Pancreas (tissue), 10 donors: ENCODE results near the gene PLAC8. TPM values are rescaled to one million over a fixed set of nuclear protein-coding genes. Genes with fewer than 3 reads are reported as not detected.
"Not testable (repeated sequence)": the region's sequence is repeated elsewhere in the genome, so short reads cannot be mapped to it uniquely, and the experiment has no call there.

Experiments
- ATAC-seq, 4 donors: fragments of 200-7000 bp; cut with Tn5 transposase; one replicate each; pipeline versions ENCODE4 v1.8.0 to v1.9.1; 2020; ENCODE audit warnings: mild to moderate bottlenecking in 4 of 4, moderate library complexity in 4 of 4
- DNase-seq, 6 donors: peaks; one replicate each; pipeline ENCODE4 v3.0.0-alpha.2; 2020
- FAIRE-seq: peaks from 2 replicates; lab custom pipeline; 2012; peaks lifted over from hg19 to GRCh38; lab: Jason Lieb, UNC
- H3K27ac ChIP-seq, 4 donors: fragments of 200-600 bp; sonication (generic); 1 replicate in 3 of 4; 2 replicates in 1 of 4; pipeline versions ENCODE4 v1.5.0 to v1.8.0; 2020
- H3K27me3 ChIP-seq, 4 donors: fragments of 200-600 bp; one replicate each; pipeline ENCODE4 v1.8.0; 2021
- H3K36me3 ChIP-seq, 3 donors: fragments of 200-600 bp; sonication (generic) in 1 of 3; one replicate each; pipeline versions ENCODE4 v1.5.0 to v1.8.0; 2020 to 2021
- H3K4me1 ChIP-seq, 3 donors: fragments of 200-600 bp; one replicate each; pipeline ENCODE4 v1.8.0; 2021
- H3K4me3 ChIP-seq, 4 donors: fragments of 200-600 bp; sonication (generic) in 2 of 4; one replicate each; pipeline versions ENCODE4 v1.5.0 to v1.8.0; 2020 to 2021
- H3K9me3 ChIP-seq, 4 donors: fragments of 200-600 bp; one replicate each; pipeline ENCODE4 v1.8.0; 2021
- CTCF ChIP-seq, 4 donors: fragments of 200-600 bp; sonication (generic) in 3 of 4; IDR thresholded peaks; one replicate each; pipeline versions ENCODE4 v1.5.0 to v1.8.0; 2021; ENCODE audit warnings: antibody characterized with exemption in 4 of 4
- WGBS, 2 donors: extraction: QIAGEN DNeasy Blood & Tissue Kit; methylation state at CpG; one replicate each; pipeline ENCODE4 v1.1.7; 2013; 5-methylcytosine and 5-hydroxymethylcytosine counted together
- intact Hi-C, 3 donors: fragments of 100-400 bp; cut with DNase I; formaldehyde crosslinking; loops; one replicate each; pipeline versions ENCODE4 v1.11.1 to v1.14.2; 2022
- polyA plus RNA-seq, 2 donors: library from polyadenylated mRNA; stranded (reverse); fragments of 200-250 nt; gene quantifications; one replicate each; pipeline ENCODE4 v1.2.3, GENCODE V29; 2013
- total RNA-seq, 6 donors: library from RNA; stranded (reverse); fragmentation: NEBNext Ultra II Directional in 4 of 6; extraction: Animal tissue kit (Norgen Biotek cat#: 25700) in 4 of 6; gene quantifications; one replicate each; pipeline versions ENCODE4 v1.2.1 to v1.2.4, GENCODE V29; 2021 to 2023
- donor health status: healthy with polysubstance abuse.
- donor health status: DM: no; HTN: no; CAD: no; lungs with moderate emphysema.
- donor health status: DM: no; HTN: no; CAD: no.
- donor health status: control.
- donor health status: control.
- donor health status: Bipolar disorder and iron deficiency.
- donor health status: DM: yes; HTN: yes; CAD: no.
- donor health status: DM: no; HTN: no; CAD: no.
- donor health status: DM: no; HTN: no; CAD: no.
- donor health status: DM: yes; HTN: yes; CAD: no.

PLAC8 gene
- total and polyA plus RNA-seq, 8 donors, result 0.93 to 10.0 (median 2.1) TPM

DNA sequence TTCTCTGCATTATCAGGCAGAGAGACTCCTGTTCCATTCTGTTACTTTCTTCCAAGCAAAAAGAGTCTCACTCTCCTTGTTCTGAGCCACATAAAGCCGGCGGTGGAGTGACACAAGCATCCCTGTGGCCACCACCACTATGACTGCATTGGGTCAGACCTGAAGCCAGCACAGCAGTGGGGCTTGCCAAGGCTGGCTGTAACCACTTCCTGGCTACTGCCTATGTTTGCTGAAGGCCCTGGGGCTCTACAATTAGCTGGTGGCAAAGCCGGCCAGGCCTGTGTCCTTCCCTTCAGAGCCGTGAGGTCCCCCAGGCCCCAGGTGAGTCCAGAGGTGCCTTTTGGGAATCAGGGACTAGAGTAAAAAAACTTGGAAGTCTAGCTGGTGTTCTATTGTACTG, 31.8 kb downstream of the PLAC8 start:
- Histone ChIP-seq H3K9me3 (no peaks in the 10 kb centered on the region), H3K4me1 (no peaks in the 10 kb centered on the region), H3K4me3 (no peak overlapping the region), H3K27ac (no peak overlapping the region), H3K27me3 (no peaks in the 10 kb centered on the region), H3K36me3 (no peaks in the 10 kb centered on the region)
- DNase-seq (no peak), ATAC-seq (no peak), FAIRE-seq (no peak)
- TF ChIP-seq CTCF (IDR thresholded peaks at IDR 0.05), result no peak
- 77 to 85% methylated on average over 4 of the region's 4 CpGs for WGBS, 2 donors
- intact Hi-C loops, result no loop called here

- FAIRE-seq (no peak), DNase-seq (no peak), ATAC-seq (no peak)
- WGBS, 2 donors, result 77 to 84% methylated on average over 6 of the region's 6 CpGs
- Histone ChIP-seq H3K4me3 (no peak overlapping the region), H3K4me1 (no peaks in the 10 kb centered on the region), H3K36me3 (peaks cover 0 to 11% (median 5%) of the 10 kb centered on the region in 3 donors), H3K9me3 (no peaks in the 10 kb centered on the region), H3K27ac (no peak overlapping the region), H3K27me3 (no peaks in the 10 kb centered on the region)
- TF ChIP-seq CTCF (IDR thresholded peaks at IDR 0.05), result no peak
- intact Hi-C loops, result no loop called here
Observed at GRCh38 chr4:83080561-83080960, 34.0 kb downstream of the PLAC8 start.

DNA sequence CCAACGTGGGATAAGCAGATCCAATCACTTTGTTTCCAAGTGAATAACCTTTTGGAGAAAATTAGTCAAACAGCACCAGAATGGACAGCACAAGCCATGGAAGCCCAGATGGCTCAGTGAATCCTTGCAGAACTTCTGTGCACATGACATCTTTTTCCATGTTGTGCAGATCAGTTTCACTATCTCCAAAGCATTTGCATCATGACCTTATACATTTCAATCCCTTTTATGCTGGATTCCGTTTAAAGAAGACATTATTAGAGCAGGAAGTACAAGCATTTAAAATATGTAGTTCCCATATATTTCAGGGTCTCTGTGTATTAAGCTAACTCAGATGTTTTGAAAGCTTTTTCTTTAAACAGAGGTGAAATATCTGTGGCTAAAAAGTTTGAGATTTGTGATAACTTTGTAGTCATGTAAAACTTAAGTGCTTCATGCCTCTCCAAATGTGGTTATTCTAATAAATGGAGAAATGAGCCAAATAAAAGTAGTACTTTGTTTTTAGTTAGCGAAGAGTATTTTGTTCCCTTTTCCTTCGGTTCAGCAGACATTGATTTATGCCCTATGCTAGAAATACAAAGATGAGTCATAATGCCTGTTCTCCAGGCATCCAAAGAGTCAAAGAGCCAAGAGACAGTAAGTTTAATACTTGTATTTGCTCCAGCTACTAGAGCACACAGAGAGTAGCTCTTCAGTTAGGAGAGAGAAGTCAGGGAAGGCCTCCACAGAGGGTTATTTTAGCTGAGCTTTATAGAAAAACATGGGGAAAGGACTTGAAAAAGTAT, 39.0 kb downstream of the PLAC8 start:
- FAIRE-seq (peak; percentile 17), DNase-seq (no peak), ATAC-seq (no peak)
- Histone ChIP-seq H3K27ac (no peak overlapping the region), H3K9me3 (no peaks in the 10 kb centered on the region), H3K4me1 (no peaks in the 10 kb centered on the region), H3K4me3 (no peak overlapping the region), H3K27me3 (no peaks in the 10 kb centered on the region), H3K36me3 (peaks cover 0 to 11% (median 9%) of the 10 kb centered on the region in 3 donors)
- WGBS, 2 donors, result 72 to 76% methylated on average over 4 of the region's 4 CpGs
- intact Hi-C loops, result no loop called here
- no peak for TF ChIP-seq CTCF (IDR thresholded peaks at IDR 0.05)

DNA sequence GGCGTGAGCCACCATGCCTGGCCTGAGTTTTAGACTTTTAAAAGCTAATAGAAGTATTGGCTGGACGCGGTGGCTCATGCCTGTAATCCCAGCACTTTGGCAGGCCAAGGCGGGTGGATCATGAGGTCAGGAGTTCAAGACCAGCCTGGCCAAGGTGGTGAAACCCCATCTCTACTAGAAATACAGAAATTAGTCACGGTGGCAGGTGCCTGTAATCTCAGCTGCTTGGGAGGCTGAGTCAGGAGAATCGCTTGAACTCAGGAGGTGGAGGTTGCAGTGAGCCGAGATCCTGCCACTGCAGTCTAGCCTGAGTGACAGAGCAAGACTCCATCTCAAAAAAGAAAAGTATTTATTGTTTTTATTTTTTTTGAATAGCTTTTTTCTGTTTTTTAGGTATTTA, 39.7 kb downstream of the PLAC8 start:
- 88 to 94% methylated on average over 7 of the region's 7 CpGs for WGBS, 2 donors
- not testable (repeated sequence) for H3K9me3 ChIP-seq, ATAC-seq, H3K27ac ChIP-seq, FAIRE-seq, H3K27me3 ChIP-seq, DNase-seq, H3K4me1 ChIP-seq, H3K4me3 ChIP-seq
- peaks cover 0 to 11% (median 9%) of the 10 kb centered on the region in 3 donors for H3K36me3 ChIP-seq
- intact Hi-C loops, result loop anchor here in 1 of 3 donors (5.0 kb wide), 1 partner anchor 188 kb away; no protein-coding TSS in a partner anchor

DNA sequence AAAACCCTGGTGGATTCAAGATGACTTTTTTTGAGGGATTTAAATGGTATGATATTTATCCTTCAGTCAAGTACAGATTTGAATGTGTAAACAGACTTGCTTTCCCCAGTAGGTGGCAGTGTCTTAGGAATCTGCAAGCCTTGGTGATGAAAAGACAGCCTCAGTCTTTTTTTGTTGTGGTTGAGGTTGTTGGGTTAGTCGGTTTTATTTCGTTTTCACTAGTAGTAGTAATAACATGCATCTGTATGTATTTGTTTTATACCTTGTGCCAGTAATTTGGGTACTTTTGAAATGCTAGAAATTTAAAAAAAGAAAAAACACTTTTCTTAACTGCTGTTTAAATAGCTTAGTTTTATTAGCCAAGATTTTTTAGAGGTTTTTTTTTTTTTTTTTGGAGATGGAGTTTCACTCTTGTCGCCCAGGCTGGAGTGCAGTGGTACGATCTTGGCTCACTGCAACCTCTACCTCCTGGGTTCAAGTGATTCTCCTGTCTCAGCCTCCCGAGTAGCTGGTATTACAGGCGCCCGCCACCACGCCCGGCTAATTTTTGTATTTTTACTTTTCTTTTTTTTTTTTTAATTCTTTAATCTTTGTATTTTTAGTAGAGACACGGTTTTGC, 40.3 kb downstream of the PLAC8 start:
- Histone ChIP-seq H3K9me3 (no peaks in the 10 kb centered on the region), H3K27me3 (no peaks in the 10 kb centered on the region), H3K4me3 (no peak overlapping the region), H3K4me1 (no peaks in the 10 kb centered on the region), H3K36me3 (peaks cover 0 to 11% (median 9%) of the 10 kb centered on the region in 3 donors), H3K27ac (no peak overlapping the region)
- WGBS, 2 donors, result 75 to 79% methylated on average over 10 of the region's 10 CpGs
- peak; percentile 64 for FAIRE-seq
- peak in 3 of 4 donors; percentile 78 to 85 (median 81) for ATAC-seq
- peak in 2 of 6 donors; percentile 6 to 30 for DNase-seq
- intact Hi-C loops, result loop anchor here in 1 of 3 donors (5.0 kb wide), 1 partner anchor 188 kb away; no protein-coding TSS in a partner anchor
- peak; percentile 46 to 62 (median 54) for TF ChIP-seq CTCF (IDR thresholded peaks at IDR 0.05)
